H9 (cell line): ENCODE data around the gene GPC6. TPM values are rescaled to one million over a fixed set of nuclear protein-coding genes. Genes with fewer than 3 reads are reported as not detected.

Source experiments
- DNase-seq: peaks from one replicate; pipeline ENCODE4 v3.0.0-alpha.2; 2017
- H2AFZ ChIP-seq: one replicate; pipeline ENCODE4 v1.6.1; 2013; ENCODE audit warnings: mild to moderate bottlenecking, low read length, control low read depth, moderate library complexity
- H2AK5ac ChIP-seq: 2 replicates; pipeline ENCODE4 v1.6.1; 2013; ENCODE audit warnings: low read length, control low read depth, mixed read lengths; ENCODE audit not compliant: insufficient read length
- H2BK120ac ChIP-seq: one replicate; pipeline ENCODE4 v1.6.1; 2013; ENCODE audit warnings: low read depth, mild to moderate bottlenecking, low read length, control low read depth, inconsistent platforms; ENCODE audit not compliant: poor library complexity, severe bottlenecking
- H2BK12ac ChIP-seq: 2 replicates; pipeline ENCODE4 v1.6.1; 2013; ENCODE audit warnings: low read length, control low read depth, mixed read lengths, low read depth; ENCODE audit not compliant: insufficient read length
- H2BK15ac ChIP-seq: 2 replicates; pipeline ENCODE4 v1.6.1; 2013; ENCODE audit warnings: low read depth, low read length, control low read depth
- H2BK20ac ChIP-seq: one replicate; pipeline ENCODE4 v1.6.1; 2013; ENCODE audit warnings: low read depth, mild to moderate bottlenecking, low read length, control low read depth, inconsistent platforms; ENCODE audit not compliant: poor library complexity, severe bottlenecking
- H2BK5ac ChIP-seq: 2 replicates; pipeline ENCODE4 v1.6.1; 2013; ENCODE audit warnings: low read length, control low read depth, mixed read lengths; ENCODE audit not compliant: insufficient read length
- H3K14ac ChIP-seq: 2 replicates; pipeline ENCODE4 v1.6.1; 2013; ENCODE audit warnings: low read length, control low read depth; ENCODE audit not compliant: insufficient read depth
- H3K18ac ChIP-seq: 2 replicates; pipeline ENCODE4 v1.6.1; 2013; ENCODE audit warnings: low read depth, mild to moderate bottlenecking, mixed read lengths, low read length, control low read depth; ENCODE audit not compliant: insufficient read length
- H3K23ac ChIP-seq: 2 replicates; pipeline ENCODE4 v1.6.1; 2013; ENCODE audit warnings: low read length, control low read depth, mixed read lengths, low read depth; ENCODE audit not compliant: insufficient read length
- H3K23me2 ChIP-seq: 2 replicates; pipeline ENCODE4 v1.6.1; 2013; ENCODE audit warnings: low read depth, mild to moderate bottlenecking, mixed read lengths, low read length, control low read depth; ENCODE audit not compliant: insufficient read length, poor library complexity, severe bottlenecking
- H3K27ac ChIP-seq: 2 replicates; pipeline ENCODE4 v1.5.1; 2013; ENCODE audit warnings: low read length, control low read depth, mixed read lengths, low read depth; ENCODE audit not compliant: insufficient read length
- H3K27me3 ChIP-seq: 2 replicates; pipeline ENCODE4 v1.6.1; 2013; ENCODE audit warnings: low read length, control low read depth, inconsistent platforms; ENCODE audit not compliant: insufficient read depth
- H3K4ac ChIP-seq: 2 replicates; pipeline ENCODE4 v1.6.1; 2013; ENCODE audit warnings: low read depth, mild to moderate bottlenecking, control low read depth, inconsistent platforms, low read length, moderate library complexity
- H3K4me1 ChIP-seq: 2 replicates; pipeline ENCODE4 v1.6.1; 2013; ENCODE audit warnings: low read length, control low read depth, inconsistent platforms; ENCODE audit not compliant: insufficient read depth
- H3K4me2 ChIP-seq: 2 replicates; pipeline ENCODE4 v1.6.1; 2013; ENCODE audit warnings: low read length, control low read depth, mixed read lengths; ENCODE audit not compliant: insufficient read length, insufficient read depth
- H3K56ac ChIP-seq: 2 replicates; pipeline ENCODE4 v1.6.1; 2013; ENCODE audit warnings: low read depth, mild to moderate bottlenecking, mixed read lengths, low read length, control low read depth; ENCODE audit not compliant: insufficient read length
- H3K79me1 ChIP-seq: 2 replicates; pipeline ENCODE4 v1.6.1; 2013; ENCODE audit warnings: low read depth, mild to moderate bottlenecking, moderate library complexity, low read length, control low read depth, inconsistent platforms; ENCODE audit not compliant: insufficient read depth, poor library complexity, severe bottlenecking
- H3K79me2 ChIP-seq: 2 replicates; pipeline ENCODE4 v1.6.1; 2013; ENCODE audit warnings: low read length, control low read depth, inconsistent platforms; ENCODE audit not compliant: insufficient read depth
- H3K9ac ChIP-seq: 2 replicates; pipeline ENCODE4 v1.6.1; 2013; ENCODE audit warnings: low read length, control low read depth, mixed read lengths; ENCODE audit not compliant: insufficient read length; ENCODE audit errors: extremely low read depth
- H3K9me3 ChIP-seq: one replicate; pipeline ENCODE4 v1.6.1; 2013; ENCODE audit warnings: low read depth, low read length, inconsistent platforms; ENCODE audit not compliant: control insufficient read depth
- H3T11ph ChIP-seq: one replicate; pipeline ENCODE4 v1.6.1; 2013; ENCODE audit warnings: mild to moderate bottlenecking, low read length, control low read depth, inconsistent platforms
- H4K20me1 ChIP-seq: one replicate; pipeline ENCODE4 v1.6.1; 2013; ENCODE audit not compliant: control insufficient read depth, insufficient read length, insufficient read depth
- H4K5ac ChIP-seq: 2 replicates; pipeline ENCODE4 v1.6.1; 2013; ENCODE audit warnings: low read depth, mild to moderate bottlenecking, mixed read lengths, low read length, control low read depth; ENCODE audit not compliant: insufficient read length
- H4K8ac ChIP-seq: replicated peaks from 2 replicates; pipeline ENCODE4 v1.6.1; 2013; ENCODE audit warnings: low read length, control low read depth, mixed read lengths, low read depth; ENCODE audit not compliant: insufficient read length
- H4K91ac ChIP-seq: 2 replicates; pipeline ENCODE4 v1.6.1; 2013; ENCODE audit warnings: low read depth, mild to moderate bottlenecking, moderate library complexity, mixed read lengths, low read length, control low read depth; ENCODE audit not compliant: insufficient read length
- H3K27ac Mint-ChIP-seq, 3 experiments: 2 replicates in 2 of 3; 3 replicates in 1 of 3; pipeline ENCODE4 v1.8.0; 2020 to 2021; ENCODE audit warnings: mixed read lengths in 3 of 3, mild to moderate bottlenecking in 1 of 3, moderate library complexity in 1 of 3
- H3K27me3 Mint-ChIP-seq: 2 replicates; pipeline ENCODE4 v1.8.0; 2021; ENCODE audit warnings: low read depth, mild to moderate bottlenecking, moderate library complexity, mixed read lengths
- H3K36me3 Mint-ChIP-seq, 3 experiments: 2 replicates in 2 of 3; 3 replicates in 1 of 3; pipeline ENCODE4 v1.8.0; 2020 to 2021; ENCODE audit warnings: low read depth in 3 of 3, mixed read lengths in 3 of 3; ENCODE audit not compliant: insufficient read depth in 1 of 3
- H3K4me1 Mint-ChIP-seq, 2 experiments: 2 replicates each; pipeline ENCODE4 v1.8.0; 2020; ENCODE audit warnings: mixed read lengths in 2 of 2
- H3K4me3 Mint-ChIP-seq, 2 experiments: 2 replicates in 1 of 2; 3 replicates in 1 of 2; pipeline ENCODE4 v1.8.0; 2020 to 2021; ENCODE audit warnings: mild to moderate bottlenecking in 2 of 2, mixed read lengths in 2 of 2, moderate library complexity in 1 of 2
- H3K9me3 Mint-ChIP-seq, 2 experiments: 2 replicates in 1 of 2; 3 replicates in 1 of 2; pipeline ENCODE4 v1.8.0; 2020; ENCODE audit warnings: mild to moderate bottlenecking in 2 of 2, mixed read lengths in 2 of 2, moderate library complexity in 1 of 2
- CTCF ChIP-seq: fragments of 200-600 bp; sonication (generic); conservative IDR thresholded peaks from 3 replicates; pipeline ENCODE4 v1.8.0; 2021; ENCODE audit warnings: antibody characterized with exemption, mild to moderate bottlenecking
- WGBS: extraction: QIAGEN DNeasy Blood & Tissue Kit; methylation state at CpG from one replicate; pipeline ENCODE4 v1.1.7; 2013; ENCODE audit warnings: missing lambda C conversion rate, low lambda C conversion rate, mixed read lengths; ENCODE audit not compliant: insufficient read length; ENCODE audit errors: extremely low coverage; 5-methylcytosine and 5-hydroxymethylcytosine counted together
- total RNA-seq: library from RNA; stranded (reverse); gene quantifications from 2 replicates; pipeline ENCODE4 v1.2.1, GENCODE V29; 2021

Gene GPC6
- total RNA-seq, 1 experiment from 2014 or later: 15.6 TPM

- no peak overlapping the region for H3K14ac ChIP-seq
- no peak overlapping the region for H4K91ac ChIP-seq
- no peak overlapping the region for H3K9ac ChIP-seq
- H3K4ac ChIP-seq: no peak overlapping the region
- no CpG with 5 or more reads among the region's 4 CpGs for WGBS
- peaks cover 0 to 4% of the 10 kb centered on the region in 2 experiments; a peak in 2 of 5 replicates for H3K9me3 Mint-ChIP-seq
- no peak overlapping the region for H3T11ph ChIP-seq
- H3K4me3 Mint-ChIP-seq: no peak overlapping the region
- no peak overlapping the region for H4K5ac ChIP-seq
- no peaks in the 10 kb centered on the region for H3K9me3 ChIP-seq
- TF ChIP-seq CTCF: no peak
- no peaks in the 10 kb centered on the region for H4K20me1 ChIP-seq
- H3K79me1 ChIP-seq: peaks cover 3% of the 10 kb centered on the region
- no peak overlapping the region for H3K56ac ChIP-seq
- peaks cover 2% of the 10 kb centered on the region for H3K4me1 ChIP-seq
- no peak overlapping the region for H3K23ac ChIP-seq
- H3K27me3 Mint-ChIP-seq: no peaks in the 10 kb centered on the region
- peak overlapping the region in 2 of 3 experiments; percentile 80 to 93; a peak in 3 of 7 replicates for H3K27ac Mint-ChIP-seq
- H2BK5ac ChIP-seq: no peak overlapping the region
- H2AK5ac ChIP-seq: no peak overlapping the region
- no peak overlapping the region for H2BK20ac ChIP-seq
- H3K27ac ChIP-seq: no peak overlapping the region
- peaks cover 6% of the 10 kb centered on the region; the same call in 1 of the 2 replicates for H3K79me2 ChIP-seq
- no peak overlapping the region for H3K18ac ChIP-seq
- H4K8ac ChIP-seq: no peak overlapping the region
- no peak overlapping the region for H2BK12ac ChIP-seq
- no peak for DNase-seq
- no peak overlapping the region for H2BK120ac ChIP-seq
- H3K23me2 ChIP-seq: no peaks in the 10 kb centered on the region
- no peaks in the 10 kb centered on the region for H3K27me3 ChIP-seq
- H2AFZ ChIP-seq: no peak overlapping the region
- peaks cover 25 to 33% of the 10 kb centered on the region in 2 experiments for H3K4me1 Mint-ChIP-seq
- H2BK15ac ChIP-seq: no peak overlapping the region
- no peak overlapping the region for H3K4me2 ChIP-seq
- peaks cover 0 to 4% (median 0%) of the 10 kb centered on the region in 3 experiments; a peak in 1 of 7 replicates for H3K36me3 Mint-ChIP-seq
These were observed 59.4 kb downstream of the GPC6 start for GRCh38 chr13:93286047-93286446.
